KOPT-K1 (cell line): Measurements from ENCODE around the gene LCMT1.

Experiments used
- H3K27ac ChIP-seq: fragments of 200-600 bp; sonication (generic); 2 replicates; pipeline ENCODE4 v1.5.1; 2016; ENCODE audit warnings: antibody characterized with exemption, mild to moderate bottlenecking, low read depth, low read length; ENCODE audit not compliant: poor library complexity, severe bottlenecking
- H3K36me3 ChIP-seq: fragments of 200-600 bp; sonication (generic); 2 replicates; pipeline ENCODE4 v1.5.1; 2017; ENCODE audit warnings: antibody characterized with exemption, mild to moderate bottlenecking, low read length, moderate library complexity; ENCODE audit not compliant: insufficient read depth
- H3K9me3 ChIP-seq: fragments of 200-600 bp; sonication (generic); 2 replicates; pipeline ENCODE4 v1.5.1; 2017; ENCODE audit warnings: antibody characterized with exemption, low read length, mild to moderate bottlenecking; ENCODE audit not compliant: insufficient read depth, poor library complexity, severe bottlenecking

LCMT1 gene

DNA sequence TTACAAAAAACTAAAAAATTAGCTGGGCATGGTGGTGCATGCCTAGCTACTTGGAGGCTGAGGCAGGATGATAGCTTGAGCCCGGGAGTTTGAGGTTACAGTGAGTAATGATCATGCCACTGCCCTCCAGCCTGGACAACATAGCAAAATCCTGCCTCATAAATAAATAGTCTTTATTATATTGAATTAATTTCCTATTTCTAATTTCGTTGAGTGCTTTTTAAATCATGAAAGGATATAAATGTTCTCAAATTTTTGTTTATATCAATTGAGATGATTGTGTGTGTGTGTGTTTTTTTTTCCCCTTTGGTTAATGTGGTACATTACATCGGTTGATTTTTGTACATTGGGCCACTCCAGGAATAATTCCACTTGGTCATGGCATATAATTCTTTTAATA lies 73.2 kb downstream of the LCMT1 start:
- H3K9me3 ChIP-seq: no peaks in the 10 kb centered on the region
- H3K36me3 ChIP-seq: no peaks in the 10 kb centered on the region
- no peak overlapping the region for H3K27ac ChIP-seq

- no peaks in the 10 kb centered on the region for H3K36me3 ChIP-seq
- H3K9me3 ChIP-seq: no peaks in the 10 kb centered on the region
- no peak overlapping the region for H3K27ac ChIP-seq
Measured at GRCh38 chr16:25187491-25187795, 75.9 kb downstream of the LCMT1 start.

DNA sequence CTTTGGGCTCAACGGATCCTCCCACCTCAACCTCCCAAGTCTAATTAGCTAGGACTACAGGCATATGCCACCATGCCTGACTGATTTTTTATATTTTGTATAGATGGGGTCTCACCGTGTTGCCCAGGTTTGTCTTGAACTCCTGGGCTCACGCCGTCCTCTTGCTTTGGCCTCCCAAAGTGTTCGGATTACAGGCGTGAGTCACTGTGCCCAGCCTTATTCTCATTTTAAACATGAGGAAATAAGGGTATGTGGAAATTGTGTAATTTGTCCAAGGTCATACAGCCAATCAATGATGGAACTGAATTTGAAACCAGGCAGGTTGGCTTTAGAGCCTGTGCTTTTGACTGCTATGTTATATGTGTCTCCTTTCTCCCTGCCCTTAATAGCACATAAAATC lies 77.8 kb downstream of the LCMT1 start:
- H3K36me3 ChIP-seq: no peaks in the 10 kb centered on the region

DNA sequence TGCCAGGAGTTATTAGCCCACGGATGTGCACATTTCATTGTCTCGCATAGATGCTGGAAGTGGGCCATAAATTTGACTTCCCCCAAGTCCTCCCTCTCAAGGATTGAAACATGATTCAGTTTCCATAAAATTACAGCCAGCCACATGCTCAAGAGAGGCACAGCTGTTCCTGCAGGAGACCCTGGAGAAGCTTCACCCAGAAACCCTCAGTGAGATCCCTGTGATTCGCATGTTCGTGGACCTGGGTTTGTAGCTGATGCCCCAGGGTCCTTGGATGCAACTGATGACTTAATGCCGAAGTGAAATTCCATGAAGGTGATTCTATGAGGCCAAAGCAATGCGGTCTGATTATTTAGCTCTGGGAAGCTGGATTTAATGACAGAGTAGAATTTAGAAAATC lies 80.6 kb downstream of the LCMT1 start:
- Histone ChIP-seq H3K27ac (no peak overlapping the region), H3K36me3 (no peaks in the 10 kb centered on the region), H3K9me3 (no peaks in the 10 kb centered on the region)

More for the DNA sequence above, 77.8 kb downstream of the LCMT1 start:
- Histone ChIP-seq H3K9me3 (no peaks in the 10 kb centered on the region), H3K27ac (no peak overlapping the region)

- Histone ChIP-seq H3K27ac (no peak overlapping the region), H3K9me3 (no peaks in the 10 kb centered on the region), H3K36me3 (no peaks in the 10 kb centered on the region)
Measured at GRCh38 chr16:25194273-25194878, 82.8 kb downstream of the LCMT1 start.

DNA sequence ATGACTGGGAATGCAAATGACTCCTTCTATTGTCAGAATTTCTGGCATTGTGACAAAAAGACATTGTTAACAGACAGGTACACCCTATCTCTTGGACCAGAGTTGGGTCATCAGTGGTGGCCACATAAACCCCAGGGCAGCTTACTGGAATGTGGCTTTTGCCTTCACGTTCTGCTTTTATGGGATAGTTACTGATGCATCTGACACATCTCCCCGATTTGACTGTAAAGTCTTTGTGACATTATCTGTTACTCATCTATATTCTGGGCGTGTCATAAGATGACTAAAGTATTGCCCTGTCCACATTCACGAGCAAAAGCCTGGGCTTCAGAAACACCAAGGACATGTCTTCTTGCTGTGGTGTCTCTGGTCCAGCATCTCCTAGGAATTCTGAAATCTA lies 86.5 kb downstream of the LCMT1 start:
- no peak overlapping the region for H3K27ac ChIP-seq
- H3K36me3 ChIP-seq: no peaks in the 10 kb centered on the region
- H3K9me3 ChIP-seq: no peaks in the 10 kb centered on the region

GRCh38 chr16:25199457-25199856 lies 87.9 kb downstream of the LCMT1 start:
- Histone ChIP-seq H3K9me3 (no peaks in the 10 kb centered on the region), H3K27ac (no peak overlapping the region)

DNA sequence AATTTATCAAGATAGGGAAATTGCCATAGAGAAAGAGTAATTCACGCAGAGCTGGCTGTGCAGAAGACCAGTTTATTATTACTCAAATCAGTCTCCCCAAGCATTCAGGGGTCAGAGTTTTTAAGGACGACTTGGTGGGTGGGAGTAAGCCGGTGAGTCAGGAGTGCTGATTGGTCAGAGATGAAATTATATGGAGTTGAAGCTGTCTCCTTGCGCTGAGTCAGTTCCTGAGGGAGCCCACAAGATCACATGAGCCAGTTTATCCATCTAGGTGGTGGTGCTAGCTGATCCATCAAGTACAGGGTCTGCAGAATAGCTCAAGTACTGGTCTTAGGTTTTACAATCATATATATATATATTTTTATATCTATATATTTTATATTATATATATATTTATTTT lies 99.2 kb downstream of the LCMT1 start:
- no peaks in the 10 kb centered on the region for H3K9me3 ChIP-seq
- H3K36me3 ChIP-seq: no peaks in the 10 kb centered on the region
- no peak overlapping the region for H3K27ac ChIP-seq

More at GRCh38 chr16:25199457-25199856, 87.9 kb downstream of the LCMT1 start:
- no peaks in the 10 kb centered on the region for H3K36me3 ChIP-seq

DNA sequence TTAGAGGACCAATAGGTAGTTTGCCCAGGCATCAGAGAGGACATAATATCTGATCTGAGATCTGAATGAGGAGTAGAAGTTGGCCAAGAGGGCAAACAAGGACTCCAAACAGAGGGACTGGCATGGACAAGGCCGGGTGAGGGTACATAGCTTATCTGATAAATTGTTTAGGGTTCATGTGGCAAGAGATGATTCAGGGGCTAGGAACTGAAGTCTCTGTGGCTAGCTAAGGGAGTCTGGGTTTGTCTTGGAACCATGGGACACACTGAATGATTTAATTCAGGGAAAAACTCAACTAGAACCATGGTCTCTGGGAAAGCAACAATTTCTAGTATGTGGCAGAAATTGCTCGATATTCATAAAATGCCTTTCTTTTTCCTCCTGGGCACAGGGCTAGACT lies 101.1 kb downstream of the LCMT1 start:
- H3K36me3 ChIP-seq: no peaks in the 10 kb centered on the region
- no peak overlapping the region for H3K27ac ChIP-seq
- H3K9me3 ChIP-seq: no peaks in the 10 kb centered on the region

DNA sequence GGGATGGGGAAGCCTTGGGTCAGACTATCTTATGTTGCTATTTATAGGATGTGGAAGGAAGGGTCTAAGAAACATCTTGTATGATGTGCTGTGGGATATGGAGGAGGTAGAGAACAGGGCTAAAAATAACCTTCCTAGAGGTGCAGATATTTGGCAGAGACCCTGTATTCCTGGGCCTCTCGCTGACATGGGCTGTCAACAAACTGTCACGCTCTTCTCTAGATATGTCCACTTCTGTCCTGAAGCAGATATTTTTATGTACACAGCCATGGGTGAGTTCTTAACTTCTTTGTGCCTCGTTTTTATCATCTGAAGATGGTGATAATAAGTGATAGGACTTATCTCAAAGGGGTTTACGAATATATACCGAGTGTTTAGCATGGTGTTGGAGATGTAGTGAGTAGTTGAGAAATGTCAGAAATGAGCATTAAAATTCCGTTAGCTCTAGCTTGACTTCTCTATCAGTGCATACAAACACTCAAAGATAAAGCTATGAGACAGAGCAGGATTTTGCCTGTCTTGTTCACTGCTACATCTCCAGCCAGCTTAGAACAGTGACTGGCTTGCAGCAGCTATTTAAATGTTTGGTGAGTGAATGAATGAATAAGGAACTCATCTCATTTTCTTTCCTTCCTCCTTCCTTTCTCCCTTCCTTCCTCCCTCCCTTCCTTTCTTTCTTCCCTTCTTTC lies 102.3 kb downstream of the LCMT1 start:
- no peaks in the 10 kb centered on the region for H3K36me3 ChIP-seq
- H3K9me3 ChIP-seq: no peaks in the 10 kb centered on the region
- H3K27ac ChIP-seq: no peak overlapping the region

GRCh38 chr16:25217112-25217511 lies 105.6 kb downstream of the LCMT1 start:
- no peak overlapping the region for H3K27ac ChIP-seq

GRCh38 chr16:25217921-25218320 lies 106.4 kb downstream of the LCMT1 start:
- Histone ChIP-seq H3K27ac (no peak overlapping the region), H3K36me3 (no peaks in the 10 kb centered on the region), H3K9me3 (no peaks in the 10 kb centered on the region)

More at GRCh38 chr16:25217112-25217511, 105.6 kb downstream of the LCMT1 start:
- H3K36me3 ChIP-seq: no peaks in the 10 kb centered on the region
- no peaks in the 10 kb centered on the region for H3K9me3 ChIP-seq

DNA sequence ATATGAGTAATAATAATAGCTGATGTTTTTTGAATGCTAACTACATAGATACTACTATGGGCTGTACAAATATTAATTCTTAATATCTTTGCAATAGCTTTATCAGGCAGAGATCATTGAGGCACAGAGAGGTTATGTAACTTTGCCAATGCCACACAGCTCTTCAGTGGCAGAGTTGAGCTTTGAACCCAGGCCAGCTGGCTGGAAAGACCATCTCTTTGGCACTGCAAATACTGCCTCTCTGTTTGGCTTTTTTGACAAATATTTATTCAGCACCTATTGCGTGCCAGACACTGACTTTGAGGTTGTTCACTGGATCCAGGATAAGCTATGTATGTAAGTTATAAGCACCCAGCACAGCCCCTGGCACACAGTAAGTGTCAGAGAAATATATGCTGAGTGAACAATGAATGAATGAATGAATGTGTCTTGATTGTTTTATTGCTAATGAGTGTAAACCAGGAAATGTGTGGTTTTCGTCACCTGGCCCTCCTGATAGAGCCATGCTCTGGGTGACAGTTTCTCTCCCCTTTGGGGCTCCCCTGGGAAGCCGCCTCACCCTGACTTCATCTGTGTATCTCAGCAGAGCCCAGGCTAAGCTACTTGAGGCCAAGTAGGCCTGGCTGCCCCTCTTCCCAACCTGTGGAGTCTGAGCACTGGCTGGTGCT lies 107.7 kb downstream of the LCMT1 start:
- Histone ChIP-seq H3K36me3 (no peaks in the 10 kb centered on the region), H3K27ac (no peak overlapping the region), H3K9me3 (no peaks in the 10 kb centered on the region)

GRCh38 chr16:25222959-25223358 lies 111.4 kb downstream of the LCMT1 start:
- no peaks in the 10 kb centered on the region for H3K36me3 ChIP-seq
- H3K9me3 ChIP-seq: no peaks in the 10 kb centered on the region
- H3K27ac ChIP-seq: no peak overlapping the region

GRCh38 chr16:25223964-25224363 lies 112.4 kb downstream of the LCMT1 start:
- no peaks in the 10 kb centered on the region for H3K9me3 ChIP-seq
- no peaks in the 10 kb centered on the region for H3K36me3 ChIP-seq
- no peak overlapping the region for H3K27ac ChIP-seq
